GM12874 (cell line): ENCODE data around the gene CABLES1.

Experiments used
- TF ChIP-seq, protein P1 (sequence below): IDR thresholded peaks from 2 replicates; pipeline ENCODE4 v1.5.1; 2011; ENCODE audit warnings: low read depth, mild to moderate bottlenecking, control low read depth, low read length, moderate library complexity; ENCODE audit not compliant: insufficient read depth

The CABLES1 gene

DNA sequence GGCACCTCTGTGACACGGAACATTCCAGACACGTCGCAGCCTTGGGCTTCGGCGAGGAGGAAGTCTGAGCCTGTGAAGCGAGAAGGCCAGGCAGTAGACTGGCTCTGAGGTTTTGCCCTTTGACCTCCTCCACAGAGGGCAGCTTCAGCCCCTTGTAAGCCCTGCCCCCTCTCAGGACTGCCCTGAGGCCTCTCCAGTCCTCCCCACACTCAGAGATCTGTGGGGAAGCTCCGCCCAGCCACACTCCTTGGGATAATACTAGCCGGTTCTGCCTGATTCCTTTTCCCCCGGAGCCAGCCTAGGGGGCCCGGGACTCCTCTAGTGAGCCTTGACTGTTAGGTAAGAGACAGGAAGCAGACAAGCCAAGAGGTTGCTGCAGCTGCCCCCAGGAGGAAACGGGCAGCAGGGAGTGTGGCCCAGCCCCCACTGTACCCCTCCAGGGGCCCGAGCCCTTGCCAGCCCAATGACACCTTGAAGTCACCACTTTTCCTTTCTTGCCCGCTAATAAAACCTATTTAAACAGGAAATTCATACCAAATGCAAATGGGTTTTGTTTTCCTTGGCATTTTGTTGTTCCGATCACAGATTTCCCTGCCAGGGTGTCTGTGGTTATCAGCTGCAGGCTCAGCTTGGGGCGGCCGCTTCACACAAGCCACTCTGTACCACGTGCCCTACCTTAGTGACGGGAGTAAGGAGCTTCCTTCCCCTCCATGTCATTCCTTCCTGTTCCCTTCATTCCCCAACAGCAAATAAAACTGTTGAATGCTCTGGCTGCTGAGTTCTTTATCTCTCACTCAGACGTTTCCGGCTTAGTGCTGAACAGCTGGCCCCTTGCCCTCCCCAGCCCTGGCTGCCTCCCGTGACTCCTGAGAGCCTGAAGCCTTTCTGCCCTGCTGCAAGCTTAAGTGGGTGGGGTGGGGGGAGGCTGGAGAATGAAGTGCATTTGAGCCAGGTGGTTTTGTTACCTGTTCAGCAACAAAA, 124.7 kb downstream of the CABLES1 start:
- TF ChIP-seq, protein P1, sequence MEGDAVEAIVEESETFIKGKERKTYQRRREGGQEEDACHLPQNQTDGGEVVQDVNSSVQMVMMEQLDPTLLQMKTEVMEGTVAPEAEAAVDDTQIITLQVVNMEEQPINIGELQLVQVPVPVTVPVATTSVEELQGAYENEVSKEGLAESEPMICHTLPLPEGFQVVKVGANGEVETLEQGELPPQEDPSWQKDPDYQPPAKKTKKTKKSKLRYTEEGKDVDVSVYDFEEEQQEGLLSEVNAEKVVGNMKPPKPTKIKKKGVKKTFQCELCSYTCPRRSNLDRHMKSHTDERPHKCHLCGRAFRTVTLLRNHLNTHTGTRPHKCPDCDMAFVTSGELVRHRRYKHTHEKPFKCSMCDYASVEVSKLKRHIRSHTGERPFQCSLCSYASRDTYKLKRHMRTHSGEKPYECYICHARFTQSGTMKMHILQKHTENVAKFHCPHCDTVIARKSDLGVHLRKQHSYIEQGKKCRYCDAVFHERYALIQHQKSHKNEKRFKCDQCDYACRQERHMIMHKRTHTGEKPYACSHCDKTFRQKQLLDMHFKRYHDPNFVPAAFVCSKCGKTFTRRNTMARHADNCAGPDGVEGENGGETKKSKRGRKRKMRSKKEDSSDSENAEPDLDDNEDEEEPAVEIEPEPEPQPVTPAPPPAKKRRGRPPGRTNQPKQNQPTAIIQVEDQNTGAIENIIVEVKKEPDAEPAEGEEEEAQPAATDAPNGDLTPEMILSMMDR: no peak

DNA sequence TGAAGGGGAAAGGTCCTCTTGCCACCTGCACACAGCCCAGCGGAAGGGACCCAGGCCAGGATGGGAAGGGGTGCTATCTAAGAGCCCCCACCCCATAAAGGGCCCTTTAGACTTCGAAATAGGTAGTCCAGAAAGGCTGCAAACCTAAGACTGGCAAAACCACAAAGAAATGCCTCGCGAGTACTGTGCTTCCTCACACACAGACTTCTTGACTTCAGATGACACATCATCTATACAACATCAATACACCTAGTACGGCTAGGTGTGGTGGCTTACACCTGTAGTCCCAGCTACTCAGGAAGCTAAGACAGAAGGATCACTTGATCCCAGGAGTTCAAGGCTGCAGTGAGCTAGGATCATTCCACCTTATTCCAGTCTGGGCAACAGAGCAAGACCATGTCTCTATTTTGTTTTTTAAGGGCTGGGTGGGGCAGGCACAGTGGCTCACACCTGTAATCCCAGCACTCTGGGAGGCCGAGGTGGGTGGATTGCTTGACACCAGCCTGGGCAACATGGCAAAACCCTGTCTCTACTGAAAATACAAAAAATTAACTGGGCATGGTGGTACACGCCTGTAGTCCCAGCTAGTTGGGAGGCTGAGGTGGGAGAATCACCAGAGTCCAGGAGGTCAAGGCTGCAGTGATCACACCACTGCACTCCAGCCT, 125.8 kb downstream of the CABLES1 start:
- TF ChIP-seq, protein P1: no peak

DNA sequence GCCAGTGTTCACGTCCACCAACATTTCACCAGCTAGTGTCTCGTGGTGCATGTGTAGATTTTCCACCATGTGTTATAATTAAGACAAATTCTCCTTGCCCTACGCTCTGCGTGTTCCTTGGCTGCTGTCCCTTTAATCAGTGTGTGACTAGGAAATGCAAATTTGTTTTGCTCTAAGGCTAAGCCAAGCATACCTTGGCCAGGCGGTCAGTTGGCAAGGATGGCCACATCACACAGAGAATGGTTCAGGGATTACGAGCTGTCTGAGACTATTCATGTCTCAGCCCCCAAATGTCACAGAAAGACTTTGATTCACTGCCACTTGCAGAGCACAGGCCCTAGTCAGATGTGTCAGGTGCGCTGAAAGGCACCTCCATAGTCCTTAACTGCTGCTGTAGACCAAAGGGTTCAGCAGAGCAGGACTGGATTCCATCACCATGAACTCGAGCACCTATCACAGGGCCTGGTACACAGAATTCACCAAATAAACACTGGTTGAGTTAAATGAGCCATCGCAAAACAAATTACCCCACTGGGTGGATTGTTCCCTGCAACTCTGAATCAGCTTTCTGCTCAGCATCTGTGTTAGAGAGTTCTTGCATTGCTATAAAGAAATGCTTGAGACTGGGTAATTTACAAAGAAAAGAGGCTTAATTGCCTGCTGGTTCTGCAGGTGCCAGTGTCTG, 128.4 kb downstream of the CABLES1 start:
- TF ChIP-seq, protein P1: no peak

DNA sequence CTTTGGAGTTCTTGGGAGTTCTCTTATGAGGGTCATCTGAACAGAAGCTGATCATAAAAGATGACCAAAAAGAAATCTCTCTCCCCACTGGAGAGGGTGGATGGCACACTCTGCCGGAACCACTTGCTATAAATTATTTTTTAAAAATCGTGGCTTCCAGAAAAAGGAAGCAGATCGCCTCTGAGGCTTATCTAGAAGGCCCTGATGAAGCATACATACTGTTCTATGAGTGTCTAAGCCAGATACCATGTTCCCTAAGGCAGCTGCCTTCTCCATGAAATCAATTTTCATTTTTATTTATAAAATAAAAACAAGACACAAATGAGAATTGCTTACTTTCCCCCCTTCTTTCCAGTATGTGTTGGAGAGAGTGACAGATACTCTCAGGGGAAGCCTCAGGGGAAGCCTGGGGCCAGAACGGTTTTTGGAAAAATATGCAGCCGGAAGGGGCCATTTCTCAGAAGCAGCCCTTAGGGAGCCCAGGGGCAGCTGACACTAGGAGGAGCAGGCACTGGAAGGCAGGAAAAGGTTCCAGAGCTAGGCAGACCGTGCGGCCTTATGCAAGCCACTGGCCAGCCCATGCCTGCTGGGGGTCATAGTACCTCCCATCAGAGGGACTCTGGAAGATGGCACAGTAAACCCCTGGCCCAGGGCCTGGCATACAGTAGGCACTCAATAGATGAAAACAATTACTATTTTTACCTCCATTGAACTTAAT, 130.6 kb downstream of the CABLES1 start:
- TF ChIP-seq, protein P1: no peak

DNA sequence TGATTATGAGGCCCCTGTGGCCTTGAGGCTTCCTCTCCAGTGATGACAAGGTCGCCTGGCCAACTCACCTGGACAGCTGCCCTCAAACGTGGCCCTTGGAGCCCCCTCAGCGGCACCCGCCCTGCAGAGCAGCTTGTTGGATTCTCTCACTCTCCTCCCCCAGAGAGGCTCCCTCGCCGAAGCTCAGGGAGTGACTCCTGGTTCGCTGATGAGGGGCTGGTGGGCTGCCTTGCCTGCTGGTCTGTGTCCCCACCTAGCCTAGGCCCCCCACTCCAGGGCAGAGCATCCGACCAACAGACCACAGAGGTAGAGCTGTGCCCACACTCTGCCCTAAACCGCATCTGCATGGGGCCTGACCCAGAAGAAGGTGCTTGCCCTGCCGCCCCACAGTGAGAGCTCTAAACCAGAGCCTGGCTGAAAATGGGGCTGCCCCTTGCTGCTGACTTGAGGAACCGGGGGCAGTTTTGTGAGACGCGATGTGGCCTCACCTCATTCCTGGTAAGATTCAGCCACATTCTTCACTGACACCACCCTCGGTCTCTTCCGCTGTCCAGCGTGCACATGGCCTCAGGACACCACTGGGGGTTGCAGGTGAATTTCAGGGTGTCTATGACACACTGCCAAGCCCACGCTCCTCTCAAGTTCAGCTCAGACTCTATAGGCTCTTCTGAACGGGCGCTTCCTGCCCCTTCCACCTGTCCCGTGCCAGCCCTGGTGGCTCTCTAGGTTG, 131.6 kb downstream of the CABLES1 start:
- TF ChIP-seq, protein P1: no peak

DNA sequence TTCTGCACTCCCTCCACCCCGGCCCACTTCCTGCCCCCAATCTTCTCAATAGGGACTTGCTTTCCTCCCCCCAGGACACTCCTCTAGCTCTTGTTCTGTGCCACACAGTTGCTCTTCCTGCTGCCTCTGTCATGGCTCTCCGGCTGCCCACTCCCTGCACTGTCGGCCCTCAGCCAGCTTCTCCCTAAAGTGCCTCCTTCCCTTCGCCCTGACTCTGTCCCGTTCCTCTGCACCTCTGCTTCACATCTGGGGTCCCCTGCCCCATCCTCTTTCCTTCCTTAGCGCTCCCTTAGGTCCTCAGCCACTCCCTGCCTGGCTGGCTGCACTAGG, 132.1 kb downstream of the CABLES1 start:
- TF ChIP-seq, protein P1: no peak
